ENCODE measurements around the gene TRIM36. TPM values are rescaled to one million over a fixed set of nuclear protein-coding genes. Genes with fewer than 3 reads are reported as not detected.

TRIM36 gene
- 1.3 TPM for total RNA-seq

- peak; percentile 94 for DNase-seq (ENCODE audit: low spot score)
Measured at GRCh38 chr5:115169487-115170133, at the start of gene TRIM36. TRIM36 (minus strand) TSS chr5:115169908; CDS start chr5:115169634, 274 bp downstream.

- DNase-seq (ENCODE audit: low spot score): no peak
Measured at GRCh38 chr5:115214541-115214940, 44.8 kb upstream of the TRIM36 start.

GRCh38 chr5:115209279-115209678 is 39.6 kb upstream of the TRIM36 start:
- peak; percentile 21 for DNase-seq (ENCODE audit: low spot score)

- DNase-seq (ENCODE audit: low spot score): no peak
Measured at GRCh38 chr5:115202952-115203351, 33.2 kb upstream of the TRIM36 start.

- no peak for DNase-seq (ENCODE audit: low spot score)
Measured at GRCh38 chr5:115196161-115196560, 26.5 kb upstream of the TRIM36 start.

- peak; percentile 68 for DNase-seq (ENCODE audit: low spot score)
Measured at GRCh38 chr5:115194676-115195075, 25.0 kb upstream of the TRIM36 start.

GRCh38 chr5:115193295-115193694 is 23.6 kb upstream of the TRIM36 start:
- DNase-seq (ENCODE audit: low spot score): no peak

- DNase-seq (ENCODE audit: low spot score): no peak
Measured at GRCh38 chr5:115192098-115192497, 22.4 kb upstream of the TRIM36 start.

- DNase-seq (ENCODE audit: low spot score): no peak
Measured at GRCh38 chr5:115191474-115192031, 21.8 kb upstream of the TRIM36 start.

- no peak for DNase-seq (ENCODE audit: low spot score)
Measured at GRCh38 chr5:115190388-115190787, 20.7 kb upstream of the TRIM36 start.

- no peak for DNase-seq (ENCODE audit: low spot score)
Measured at GRCh38 chr5:115189866-115190265, 20.2 kb upstream of the TRIM36 start.

GRCh38 chr5:115186794-115187193 is 17.1 kb upstream of the TRIM36 start:
- no peak for DNase-seq (ENCODE audit: low spot score)

GRCh38 chr5:115184770-115185169 is 15.1 kb upstream of the TRIM36 start:
- no peak for DNase-seq (ENCODE audit: low spot score)

- DNase-seq (ENCODE audit: low spot score): no peak
Measured at GRCh38 chr5:115181757-115182156, 12.0 kb upstream of the TRIM36 start.

- no peak for DNase-seq (ENCODE audit: low spot score)
Measured at GRCh38 chr5:115180165-115180709, 10.5 kb upstream of the TRIM36 start.

- DNase-seq (ENCODE audit: low spot score): no peak
Measured at GRCh38 chr5:115179394-115180164, 9.9 kb upstream of the TRIM36 start.

GRCh38 chr5:115179030-115179393 is 9.3 kb upstream of the TRIM36 start:
- no peak for DNase-seq (ENCODE audit: low spot score)

GRCh38 chr5:115170929-115171510 is 1.3 kb upstream of the TRIM36 start:
- DNase-seq (ENCODE audit: low spot score): no peak

GRCh38 chr5:115170134-115170928 is 623 bp upstream of the TRIM36 start:
- DNase-seq (ENCODE audit: low spot score): no peak

- no peak for DNase-seq (ENCODE audit: low spot score)
Measured at GRCh38 chr5:115168829-115169486, 750 bp downstream of the TRIM36 start.

Measured in mucosa of gallbladder (tissue), 1 donor.